ENCODE results near the gene DPF3. TPM values are rescaled to one million over a fixed set of nuclear protein-coding genes. Genes with fewer than 3 reads are reported as not detected.

Gene DPF3
- total and polyA plus RNA-seq, 7 donors, result 2.3 to 25.3 (median 19.4) TPM

- intact Hi-C loops (cut with DNase I), result no loop called here
- WGBS, 3 donors, result 91 to 95% (median 93%) methylated on average over 7 of the region's 7 CpGs
- peaks cover 5% of the 10 kb centered on the region for H3K4me1 ChIP-seq
Measured at GRCh38 chr14:72680853-72681640, 212.9 kb downstream of the DPF3 start.

GRCh38 chr14:72679536-72680151 lies 214.3 kb downstream of the DPF3 start:
- H3K4me1 ChIP-seq, result peaks cover 5% of the 10 kb centered on the region
- DNase-seq (no peak), ATAC-seq (peak; percentile 18 to 56 (median 23))
- no peak for TF ChIP-seq CTCF (IDR thresholded peaks at IDR 0.05)
- no peaks in the 10 kb centered on the region for H3K27me3 ChIP-seq (ENCODE audit: insufficient read depth in 3 of 3, low read length in 2 of 3)
- H3K9me3 ChIP-seq, result no peaks in the 10 kb centered on the region
- 41 to 48% (median 47%) methylated on average over 27 of the region's 27 CpGs for WGBS, 3 donors
- peaks cover 0 to 11% of the 10 kb centered on the region in 2 donors for H3K36me3 ChIP-seq (ENCODE audit: insufficient read depth in 1 of 2, low read depth in 1 of 2)
- intact Hi-C loops (cut with DNase I), result no loop called here
- no peak overlapping the region for H3K4me3 ChIP-seq
- peak overlapping the region; percentile 36 for H3K27ac ChIP-seq

More at GRCh38 chr14:72680853-72681640, 212.9 kb downstream of the DPF3 start:
- no peak for DNase-seq
- H3K27me3 ChIP-seq (ENCODE audit: insufficient read depth in 3 of 3, low read length in 2 of 3), result no peaks in the 10 kb centered on the region
- ATAC-seq, result no peak
- no peak for TF ChIP-seq CTCF (IDR thresholded peaks at IDR 0.05)
- no peak overlapping the region for H3K27ac ChIP-seq
- no peak overlapping the region for H3K4me3 ChIP-seq
- no peaks in the 10 kb centered on the region for H3K36me3 ChIP-seq (ENCODE audit: insufficient read depth in 1 of 2, low read depth in 1 of 2)
- H3K9me3 ChIP-seq, result no peaks in the 10 kb centered on the region

- Histone ChIP-seq H3K27me3 (ENCODE audit: insufficient read depth in 3 of 3, low read length in 2 of 3) (no peaks in the 10 kb centered on the region), H3K4me3 (no peak overlapping the region), H3K36me3 (ENCODE audit: insufficient read depth in 1 of 2, low read depth in 1 of 2) (peaks cover 0 to 16% of the 10 kb centered on the region in 2 donors), H3K4me1 (peaks cover 5% of the 10 kb centered on the region), H3K9me3 (no peaks in the 10 kb centered on the region), H3K27ac (peak overlapping the region; percentile 36)
- peak; percentile 56 to 82 (median 70) for ATAC-seq
- intact Hi-C loops (cut with DNase I), result no loop called here
- TF ChIP-seq CTCF (IDR thresholded peaks at IDR 0.05), result no peak
- WGBS, 3 donors, result 10 to 27% (median 18%) methylated on average over 14 of the region's 14 CpGs
- peak; percentile 44 to 68 for DNase-seq
Measured at GRCh38 chr14:72679141-72679535, 214.8 kb downstream of the DPF3 start.

GRCh38 chr14:72678356-72678755 lies 215.5 kb downstream of the DPF3 start:
- no peaks in the 10 kb centered on the region for H3K9me3 ChIP-seq
- H3K27me3 ChIP-seq (ENCODE audit: insufficient read depth in 3 of 3, low read length in 2 of 3), result no peaks in the 10 kb centered on the region
- ATAC-seq (no peak), DNase-seq (no peak)
- 95 to 99% (median 96%) methylated on average over 5 of the region's 5 CpGs for WGBS, 3 donors
- H3K36me3 ChIP-seq (ENCODE audit: insufficient read depth in 1 of 2, low read depth in 1 of 2), result peaks cover 0 to 24% of the 10 kb centered on the region in 2 donors
- H3K4me1 ChIP-seq, result peaks cover 5% of the 10 kb centered on the region
- no peak for TF ChIP-seq CTCF (IDR thresholded peaks at IDR 0.05)
- intact Hi-C loops (cut with DNase I), result no loop called here
- H3K27ac ChIP-seq, result peak overlapping the region; percentile 9
- H3K4me3 ChIP-seq, result no peak overlapping the region
